Spleen (tissue), 3 donors: ENCODE measurements around the gene HSP90AB1.

Experiments
- POLR2A ChIP-seq, 3 donors: fragments of 450-650 bp; IDR thresholded peaks; one replicate each; pipeline ENCODE4 v1.5.1; 2017; ENCODE audit warnings: antibody characterized with exemption in 3 of 3, mild to moderate bottlenecking in 1 of 3
- POLR2AphosphoS5 ChIP-seq, 3 donors: sonication (generic); formaldehyde crosslinking; IDR thresholded peaks; one replicate each; pipeline ENCODE4 v1.5.1; 2017; ENCODE audit warnings: antibody characterized with exemption in 3 of 3

GRCh38 chr6:44275749-44276648 lies 29.1 kb downstream of the HSP90AB1 start:
- TF ChIP-seq POLR2AphosphoS5 (IDR thresholded peaks at IDR 0.05) (peak in 1 of 3 donors; percentile 9), POLR2A (IDR thresholded peaks at IDR 0.05) (no peak)
